ENCODE measurements around the gene ANK3.
A peak's percentile ranks its signal among the peaks of the same experiment; 100 is the strongest.

ANK3 gene

GRCh38 chr10:60236869-60237524 lies 152.7 kb downstream of the ANK3 start:
- peak; percentile 60 for DNase-seq (ENCODE audit: extremely low read depth, low read depth)
- no peak for TF ChIP-seq CTCF (IDR thresholded peaks at IDR 0.05; ENCODE audit: low read depth, low read length)

GRCh38 chr10:60235001-60235400 lies 154.7 kb downstream of the ANK3 start:
- no peak for DNase-seq (ENCODE audit: extremely low read depth, low read depth)
- TF ChIP-seq CTCF (IDR thresholded peaks at IDR 0.05; ENCODE audit: low read depth, low read length) = no peak

GRCh38 chr10:60234551-60234950 lies 155.1 kb downstream of the ANK3 start:
- DNase-seq (ENCODE audit: extremely low read depth, low read depth) = no peak
- no peak for TF ChIP-seq CTCF (IDR thresholded peaks at IDR 0.05; ENCODE audit: low read depth, low read length)

GRCh38 chr10:60230892-60231291 lies 158.8 kb downstream of the ANK3 start:
- DNase-seq (ENCODE audit: extremely low read depth, low read depth) = no peak
- no peak for TF ChIP-seq CTCF (IDR thresholded peaks at IDR 0.05; ENCODE audit: low read depth, low read length)

- DNase-seq (ENCODE audit: extremely low read depth, low read depth) = no peak
Observed at GRCh38 chr10:60224066-60224705, 165.5 kb downstream of the ANK3 start.

GRCh38 chr10:60222047-60222446 lies 167.6 kb downstream of the ANK3 start:
- no peak for TF ChIP-seq CTCF (IDR thresholded peaks at IDR 0.05; ENCODE audit: low read depth, low read length)
- DNase-seq (ENCODE audit: extremely low read depth, low read depth) = no peak

More at GRCh38 chr10:60224066-60224705, 165.5 kb downstream of the ANK3 start:
- no peak for TF ChIP-seq CTCF (IDR thresholded peaks at IDR 0.05; ENCODE audit: low read depth, low read length)

- no peak for TF ChIP-seq CTCF (IDR thresholded peaks at IDR 0.05; ENCODE audit: low read depth, low read length)
- DNase-seq (ENCODE audit: extremely low read depth, low read depth) = no peak
Observed at GRCh38 chr10:60212195-60212594, 177.5 kb downstream of the ANK3 start.
